ENCODE results near the gene ARRB1. TPM values are rescaled to one million over a fixed set of nuclear protein-coding genes. Genes with fewer than 3 reads are reported as not detected.

Gene ARRB1
- total RNA-seq, 1 experiment from 2014 or later: 24.2 TPM

DNA sequence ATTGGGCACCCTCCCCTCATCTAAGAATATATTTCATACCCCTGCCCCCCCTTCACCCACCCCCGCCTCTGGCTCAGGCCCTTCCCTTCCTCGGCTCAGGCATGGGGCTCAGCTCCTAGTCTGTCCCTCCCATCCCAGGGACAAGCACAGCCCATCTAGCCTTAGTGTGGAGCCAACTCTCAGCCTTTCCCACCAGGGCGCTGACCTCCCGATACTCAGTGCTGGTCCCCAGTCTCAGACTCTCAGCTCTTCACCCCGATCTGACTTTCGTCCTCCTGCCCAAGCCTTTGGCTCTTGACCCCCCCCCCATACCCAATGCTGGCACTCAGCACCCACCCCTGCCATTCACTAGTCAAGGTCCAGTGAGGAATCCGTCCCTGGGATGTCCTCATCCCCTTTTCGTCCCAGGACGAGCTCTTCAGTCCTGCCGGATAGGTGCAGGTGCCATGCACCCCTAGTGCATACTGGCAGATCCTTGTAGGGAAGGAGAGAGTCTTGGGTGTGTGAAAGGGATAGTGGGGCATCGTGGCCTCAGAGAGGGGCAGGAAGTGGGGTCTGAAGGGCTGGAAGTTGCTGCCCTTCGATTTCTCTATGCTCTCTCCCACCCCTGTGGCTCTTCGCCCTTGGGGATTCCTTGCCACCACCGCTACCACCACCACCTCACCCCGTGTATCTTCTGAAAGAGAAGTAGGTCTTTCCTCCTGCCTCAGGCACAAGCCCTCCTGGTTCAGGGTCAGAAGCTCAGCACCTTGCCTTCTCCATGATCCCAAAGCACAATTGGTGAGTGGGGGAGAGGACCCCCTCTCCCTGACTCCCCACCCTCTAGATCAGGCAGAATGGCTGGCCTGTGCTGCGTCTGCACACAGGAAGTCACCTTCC lies 108.5 kb downstream of the ARRB1 start:
- Histone ChIP-seq H3K36me3 (ENCODE audit: control insufficient read depth in 1 of 2, insufficient read depth in 2 of 2, low read length in 2 of 2) (no peaks in the 10 kb centered on the region), H2AFZ (ENCODE audit: low read depth, low read length, poor library complexity, severe bottlenecking) (no peak overlapping the region), H3K4me1 (ENCODE audit: control insufficient read depth in 1 of 2, insufficient read depth in 2 of 2, low read length in 2 of 2) (peaks cover 6 to 16% of the 10 kb centered on the region in 2 experiments; a peak in 3 of 4 replicates), H4K20me1 (ENCODE audit: insufficient read depth) (no peaks in the 10 kb centered on the region), H3K79me2 (ENCODE audit: insufficient read depth, low read length) (no peaks in the 10 kb centered on the region), H3K9me3 (ENCODE audit: control insufficient read depth in 1 of 2, insufficient read depth in 1 of 2, low read depth in 1 of 2, low read length in 2 of 2) (no peaks in the 10 kb centered on the region), H3K27me3 (ENCODE audit: insufficient read depth, low read length) (no peaks in the 10 kb centered on the region), H3K9ac (ENCODE audit: low read length) (no peak overlapping the region), H3K9me2 (ENCODE audit: insufficient read depth) (no peaks in the 10 kb centered on the region), H3K4me3 (replicated peaks in 1 of 2; ENCODE audit: low read depth in 1 of 2, low read length in 2 of 2) (no peak overlapping the region), H3K27ac (ENCODE audit: low read depth, low read length) (no peak overlapping the region), H3K4me2 (ENCODE audit: low read length) (no peak overlapping the region)
- no TSS peak for BruUV-seq (replicated peaks)
- RAD21 ChIA-PET (ENCODE audit: low non-redundant PET in 1 of 2, low total read pairs in 2 of 2, uncharacterized antibody in 2 of 2, unreplicated experiment in 2 of 2): interaction anchor here in 1 of 2 experiments (0.5 kb wide), 1 partner anchor 98 kb away, joined by 5 read pairs; no protein-coding TSS in a partner anchor
- ATAC-seq (no peak), DNase-seq (ENCODE audit: low read depth, low spot score) (no peak)
- intact Hi-C loops (cut with micrococcal nuclease): no loop called here
- POLR2A ChIA-PET: no interaction called here
- TF ChIP-seq POLR2AphosphoS5 (IDR thresholded peaks at IDR 0.05; ENCODE audit: low read depth, low read length) (no peak), SRF (IDR thresholded peaks at IDR 0.05; ENCODE audit: low read depth) (no peak), TCF7L2 (IDR thresholded peaks at IDR 0.05; ENCODE audit: borderline replicate concordance, extremely low read depth, insufficient read depth, insufficient read length) (no peak), RAD21 (IDR thresholded peaks at IDR 0.05; ENCODE audit: low read depth) (no peak), SIN3A (IDR thresholded peaks at IDR 0.05; ENCODE audit: low read depth) (no peak), ELF1 (IDR thresholded peaks at IDR 0.05; ENCODE audit: borderline replicate concordance, low read depth) (no peak), JUND (IDR thresholded peaks at IDR 0.05) (no peak), CEBPB (IDR thresholded peaks at IDR 0.05; ENCODE audit: low read depth) (no peak), EZH2phosphoT487 (IDR thresholded peaks at IDR 0.05; ENCODE audit: borderline replicate concordance) (no peak), CBX3 (IDR thresholded peaks at IDR 0.05; ENCODE audit: low read depth) (no peak), POLR2A (IDR thresholded peaks at IDR 0.05; ENCODE audit: borderline replicate concordance, extremely low read depth, insufficient read depth, insufficient read length) (no peak), FOSL1 (IDR thresholded peaks at IDR 0.05; ENCODE audit: low read depth) (no peak), CTCF (IDR thresholded peaks at IDR 0.05 in 2 of 3, conservative IDR thresholded peaks at IDR 0.05 in 1 of 3; ENCODE audit: borderline replicate concordance in 1 of 3, insufficient read depth in 1 of 3, low read depth in 2 of 3, low read length in 2 of 3) (no peak), YY1 (IDR thresholded peaks at IDR 0.05; ENCODE audit: extremely low read depth, insufficient replicate concordance, low read depth, low read length) (no peak), ZNF274 (IDR thresholded peaks at IDR 0.05; ENCODE audit: low read depth, low read length) (no peak)
- TF ChIP-seq, protein P1, sequence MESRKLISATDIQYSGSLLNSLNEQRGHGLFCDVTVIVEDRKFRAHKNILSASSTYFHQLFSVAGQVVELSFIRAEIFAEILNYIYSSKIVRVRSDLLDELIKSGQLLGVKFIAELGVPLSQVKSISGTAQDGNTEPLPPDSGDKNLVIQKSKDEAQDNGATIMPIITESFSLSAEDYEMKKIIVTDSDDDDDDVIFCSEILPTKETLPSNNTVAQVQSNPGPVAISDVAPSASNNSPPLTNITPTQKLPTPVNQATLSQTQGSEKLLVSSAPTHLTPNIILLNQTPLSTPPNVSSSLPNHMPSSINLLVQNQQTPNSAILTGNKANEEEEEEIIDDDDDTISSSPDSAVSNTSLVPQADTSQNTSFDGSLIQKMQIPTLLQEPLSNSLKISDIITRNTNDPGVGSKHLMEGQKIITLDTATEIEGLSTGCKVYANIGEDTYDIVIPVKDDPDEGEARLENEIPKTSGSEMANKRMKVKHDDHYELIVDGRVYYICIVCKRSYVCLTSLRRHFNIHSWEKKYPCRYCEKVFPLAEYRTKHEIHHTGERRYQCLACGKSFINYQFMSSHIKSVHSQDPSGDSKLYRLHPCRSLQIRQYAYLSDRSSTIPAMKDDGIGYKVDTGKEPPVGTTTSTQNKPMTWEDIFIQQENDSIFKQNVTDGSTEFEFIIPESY (IDR thresholded peaks at IDR 0.05; ENCODE audit: extremely low read depth, insufficient replicate concordance, low read length): no peak
- TF ChIP-seq, protein P2, sequence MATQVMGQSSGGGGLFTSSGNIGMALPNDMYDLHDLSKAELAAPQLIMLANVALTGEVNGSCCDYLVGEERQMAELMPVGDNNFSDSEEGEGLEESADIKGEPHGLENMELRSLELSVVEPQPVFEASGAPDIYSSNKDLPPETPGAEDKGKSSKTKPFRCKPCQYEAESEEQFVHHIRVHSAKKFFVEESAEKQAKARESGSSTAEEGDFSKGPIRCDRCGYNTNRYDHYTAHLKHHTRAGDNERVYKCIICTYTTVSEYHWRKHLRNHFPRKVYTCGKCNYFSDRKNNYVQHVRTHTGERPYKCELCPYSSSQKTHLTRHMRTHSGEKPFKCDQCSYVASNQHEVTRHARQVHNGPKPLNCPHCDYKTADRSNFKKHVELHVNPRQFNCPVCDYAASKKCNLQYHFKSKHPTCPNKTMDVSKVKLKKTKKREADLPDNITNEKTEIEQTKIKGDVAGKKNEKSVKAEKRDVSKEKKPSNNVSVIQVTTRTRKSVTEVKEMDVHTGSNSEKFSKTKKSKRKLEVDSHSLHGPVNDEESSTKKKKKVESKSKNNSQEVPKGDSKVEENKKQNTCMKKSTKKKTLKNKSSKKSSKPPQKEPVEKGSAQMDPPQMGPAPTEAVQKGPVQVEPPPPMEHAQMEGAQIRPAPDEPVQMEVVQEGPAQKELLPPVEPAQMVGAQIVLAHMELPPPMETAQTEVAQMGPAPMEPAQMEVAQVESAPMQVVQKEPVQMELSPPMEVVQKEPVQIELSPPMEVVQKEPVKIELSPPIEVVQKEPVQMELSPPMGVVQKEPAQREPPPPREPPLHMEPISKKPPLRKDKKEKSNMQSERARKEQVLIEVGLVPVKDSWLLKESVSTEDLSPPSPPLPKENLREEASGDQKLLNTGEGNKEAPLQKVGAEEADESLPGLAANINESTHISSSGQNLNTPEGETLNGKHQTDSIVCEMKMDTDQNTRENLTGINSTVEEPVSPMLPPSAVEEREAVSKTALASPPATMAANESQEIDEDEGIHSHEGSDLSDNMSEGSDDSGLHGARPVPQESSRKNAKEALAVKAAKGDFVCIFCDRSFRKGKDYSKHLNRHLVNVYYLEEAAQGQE (IDR thresholded peaks at IDR 0.05; ENCODE audit: low read depth): no peak
- CTCF ChIA-PET: interaction anchor here (1.1 to 4.7 kb wide), 3 partner anchors 100 to 294 kb away, joined by 3 to 70 read pairs (median 12); partner anchors contain the start of genes SPCS2 and XRRA1
